GM18508 (cell line): Measurements from ENCODE around the gene POLD1.

ENCODE experiments used
- ATAC-seq: cut with Tn5 transposase; IDR thresholded peaks from one replicate; pipeline ENCODE4 v1.9.1; 2021; ENCODE audit warnings: moderate number of reproducible peaks; ENCODE audit not compliant: insufficient read depth, unreplicated experiment

Gene POLD1

DNA sequence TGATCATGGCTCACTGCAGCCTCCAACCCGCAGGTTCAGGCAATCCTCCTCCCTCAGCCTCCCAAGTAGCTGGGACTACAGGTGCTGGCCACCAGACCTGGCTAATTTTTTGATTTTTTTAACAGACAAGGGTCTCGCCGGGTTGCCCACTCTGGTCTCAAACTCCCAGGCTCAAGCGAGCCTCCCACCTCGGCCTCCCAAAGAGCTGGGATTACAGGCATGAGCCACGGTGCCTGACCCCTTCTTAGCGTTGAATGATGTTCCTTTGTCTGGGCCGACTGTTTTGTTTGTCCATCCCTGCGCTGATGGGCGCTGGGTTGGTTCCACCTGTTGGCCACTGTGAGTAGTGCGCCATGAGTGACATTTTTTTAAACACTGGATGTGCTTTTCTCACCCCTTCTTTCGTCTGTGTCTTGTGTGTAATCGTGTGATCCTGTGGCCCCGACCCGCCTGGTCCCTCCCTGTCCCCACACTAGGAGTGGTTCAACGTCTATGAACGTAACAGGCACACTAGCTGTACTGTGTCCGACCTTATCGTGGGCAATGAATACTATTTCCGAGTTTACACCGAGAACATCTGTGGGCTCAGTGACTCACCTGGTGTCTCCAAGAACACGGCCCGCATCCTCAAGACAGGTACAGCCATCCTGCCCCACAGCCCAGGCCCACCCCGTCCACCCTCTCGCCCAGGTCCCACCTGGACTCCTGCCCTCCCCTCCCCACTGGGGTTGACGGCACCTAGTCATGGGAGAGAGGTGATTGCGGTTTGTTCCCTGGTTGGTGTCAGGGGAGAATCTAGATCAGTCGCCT lies 77.1 kb downstream of the POLD1 start:
- ATAC-seq = no peak

DNA sequence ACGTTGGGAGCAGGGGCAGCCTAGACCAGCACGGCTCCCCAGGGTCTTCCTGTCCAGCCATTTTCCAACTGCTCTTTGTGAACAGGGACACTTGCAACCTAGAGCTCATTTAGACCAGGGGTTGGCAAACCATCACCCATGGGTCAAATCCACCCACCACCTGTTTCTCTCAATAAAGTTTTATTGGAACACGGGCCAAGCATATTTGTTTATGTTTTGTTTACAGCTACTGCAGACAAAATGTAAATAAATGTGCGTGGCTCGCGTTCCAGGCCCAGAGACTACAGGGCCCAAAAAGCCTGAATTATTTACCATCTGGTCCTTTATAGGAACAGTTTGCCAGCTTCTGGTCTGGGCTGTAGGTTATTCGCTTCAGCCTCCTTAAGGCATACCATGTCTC lies 78.8 kb downstream of the POLD1 start:
- no peak for ATAC-seq

GRCh38 chr19:50464348-50464747 lies 80.2 kb downstream of the POLD1 start:
- ATAC-seq = no peak

- ATAC-seq = no peak
These were observed 80.9 kb downstream of the POLD1 start for GRCh38 chr19:50465000-50465399.

DNA sequence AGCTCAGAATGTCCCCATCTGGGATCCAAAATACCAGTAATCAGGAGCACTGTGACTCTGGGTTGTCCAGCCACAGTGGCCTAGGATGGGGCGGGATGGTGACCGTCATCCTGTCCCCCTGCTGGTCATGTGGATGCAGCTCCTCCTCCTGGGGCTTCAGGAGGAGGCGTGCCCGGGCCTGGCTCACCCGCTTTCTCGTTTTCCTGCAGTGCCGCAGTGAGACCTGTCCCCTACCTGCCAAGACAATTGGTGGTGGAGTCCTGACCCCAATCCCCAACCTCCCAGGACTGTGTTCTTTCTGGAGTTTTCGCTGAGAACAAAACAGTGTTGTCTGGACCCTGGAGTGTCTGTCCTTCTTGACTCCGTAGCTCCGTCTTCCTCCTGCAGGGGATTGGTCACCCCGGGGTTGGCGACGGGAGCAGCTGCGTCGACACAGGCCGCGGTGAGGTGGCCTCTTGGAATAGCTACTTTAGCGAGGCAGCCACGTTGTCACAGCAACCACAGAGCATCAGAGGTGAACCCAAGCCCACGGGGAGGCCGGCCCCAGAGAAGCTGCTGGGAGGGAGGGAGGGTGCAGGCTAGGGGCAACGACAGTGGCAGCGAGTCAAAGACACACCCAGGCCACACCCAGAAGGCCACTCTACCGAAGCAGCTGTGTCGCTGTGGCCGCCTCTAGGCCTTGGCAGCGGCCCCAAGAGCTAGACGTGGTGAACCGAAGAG lies 82.0 kb downstream of the POLD1 start:
- ATAC-seq = no peak

- no peak for ATAC-seq
These were observed 82.5 kb downstream of the POLD1 start for GRCh38 chr19:50466706-50467039.

- ATAC-seq = no peak
These were observed 83.4 kb downstream of the POLD1 start for GRCh38 chr19:50467566-50467965.
